Nephron (organoid): ENCODE measurements around the gene CIDEB.

Experiments
- H3K27ac Mint-ChIP-seq, 3 experiments: 2 replicates each; pipeline ENCODE4 v1.8.0; 2020; ENCODE audit warnings: mixed read lengths in 3 of 3, mild to moderate bottlenecking in 2 of 3, moderate library complexity in 1 of 3
- H3K27me3 Mint-ChIP-seq: 2 replicates; pipeline ENCODE4 v1.8.0; 2021; ENCODE audit warnings: low read depth, mild to moderate bottlenecking, moderate library complexity, mixed read lengths
- H3K36me3 Mint-ChIP-seq: 2 replicates; pipeline ENCODE4 v1.8.0; 2020; ENCODE audit warnings: low read depth, mixed read lengths
- H3K4me1 Mint-ChIP-seq: 2 replicates; pipeline ENCODE4 v1.8.0; 2020; ENCODE audit warnings: mixed read lengths
- H3K4me3 Mint-ChIP-seq, 3 experiments: 2 replicates each; pipeline ENCODE4 v1.8.0; 2020; ENCODE audit warnings: mild to moderate bottlenecking in 3 of 3, mixed read lengths in 3 of 3, moderate library complexity in 2 of 3
- H3K9me3 Mint-ChIP-seq: 2 replicates; pipeline ENCODE4 v1.8.0; 2020; ENCODE audit warnings: mixed read lengths
- TF ChIP-seq, protein P1 (sequence below), 3 experiments: fragments of 200-600 bp; sonication (generic); IDR thresholded peaks; one replicate each; pipeline ENCODE4 v1.5.0; 2021; ENCODE audit warnings: antibody characterized with exemption in 3 of 3; ENCODE audit not compliant: unreplicated experiment in 3 of 3

CIDEB gene

DNA sequence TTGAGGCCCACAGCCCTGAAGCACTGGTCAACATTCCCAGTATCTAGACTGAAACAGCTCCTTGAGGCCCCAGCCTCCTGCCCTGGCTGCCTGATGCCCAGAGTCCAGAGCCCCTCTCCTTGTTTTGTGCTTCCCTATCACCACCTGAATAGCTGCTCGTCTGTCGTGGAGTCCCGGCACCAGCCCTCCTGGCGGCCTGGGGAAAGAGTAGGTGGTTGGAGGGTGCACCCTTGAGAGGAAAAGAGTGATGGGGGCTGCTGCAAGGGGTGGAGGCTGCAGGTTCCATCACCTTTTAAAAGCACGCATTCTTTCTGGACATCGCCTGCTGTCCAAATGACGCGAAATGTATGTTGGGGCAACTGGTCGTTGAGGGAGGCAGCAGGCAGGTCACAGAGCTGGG lies 39.6 kb downstream of the CIDEB start:
- TF ChIP-seq, protein P1, sequence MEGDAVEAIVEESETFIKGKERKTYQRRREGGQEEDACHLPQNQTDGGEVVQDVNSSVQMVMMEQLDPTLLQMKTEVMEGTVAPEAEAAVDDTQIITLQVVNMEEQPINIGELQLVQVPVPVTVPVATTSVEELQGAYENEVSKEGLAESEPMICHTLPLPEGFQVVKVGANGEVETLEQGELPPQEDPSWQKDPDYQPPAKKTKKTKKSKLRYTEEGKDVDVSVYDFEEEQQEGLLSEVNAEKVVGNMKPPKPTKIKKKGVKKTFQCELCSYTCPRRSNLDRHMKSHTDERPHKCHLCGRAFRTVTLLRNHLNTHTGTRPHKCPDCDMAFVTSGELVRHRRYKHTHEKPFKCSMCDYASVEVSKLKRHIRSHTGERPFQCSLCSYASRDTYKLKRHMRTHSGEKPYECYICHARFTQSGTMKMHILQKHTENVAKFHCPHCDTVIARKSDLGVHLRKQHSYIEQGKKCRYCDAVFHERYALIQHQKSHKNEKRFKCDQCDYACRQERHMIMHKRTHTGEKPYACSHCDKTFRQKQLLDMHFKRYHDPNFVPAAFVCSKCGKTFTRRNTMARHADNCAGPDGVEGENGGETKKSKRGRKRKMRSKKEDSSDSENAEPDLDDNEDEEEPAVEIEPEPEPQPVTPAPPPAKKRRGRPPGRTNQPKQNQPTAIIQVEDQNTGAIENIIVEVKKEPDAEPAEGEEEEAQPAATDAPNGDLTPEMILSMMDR (IDR thresholded peaks at IDR 0.05; ENCODE audit: unreplicated experiment in 3 of 3): no peak
- no peak overlapping the region for H3K4me3 Mint-ChIP-seq
- no peaks in the 10 kb centered on the region for H3K9me3 Mint-ChIP-seq
- peaks cover 14% of the 10 kb centered on the region for H3K4me1 Mint-ChIP-seq
- no peak overlapping the region for H3K27ac Mint-ChIP-seq
- peaks cover 5% of the 10 kb centered on the region for H3K36me3 Mint-ChIP-seq
- H3K27me3 Mint-ChIP-seq: no peaks in the 10 kb centered on the region

DNA sequence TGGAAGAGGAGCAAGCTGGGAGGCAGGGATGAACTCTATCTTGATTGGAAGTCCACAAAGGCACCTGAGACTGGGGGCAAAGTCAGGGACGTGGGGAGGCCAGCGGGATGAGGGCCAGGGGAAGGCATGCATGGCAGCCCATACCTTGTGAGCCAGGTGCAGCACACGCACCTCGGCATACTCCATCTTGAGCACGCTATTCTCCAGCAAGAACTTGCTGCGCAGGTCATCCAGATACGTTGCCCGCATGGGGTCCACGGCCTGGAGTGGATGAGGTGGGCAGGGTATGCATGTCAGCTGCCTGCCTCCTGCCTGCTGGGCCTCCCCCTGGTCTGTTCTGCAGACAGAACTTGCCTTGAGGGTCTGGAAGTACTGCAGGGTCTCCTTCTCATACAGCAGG lies 40.3 kb downstream of the CIDEB start:
- Mint-ChIP-seq H3K27ac (no peak overlapping the region), H3K9me3 (no peaks in the 10 kb centered on the region), H3K36me3 (peaks cover 5% of the 10 kb centered on the region), H3K4me1 (peaks cover 12% of the 10 kb centered on the region), H3K4me3 (peak overlapping the region; percentile 5 to 35 (median 21)), H3K27me3 (no peaks in the 10 kb centered on the region)
- TF ChIP-seq, protein P1 (IDR thresholded peaks at IDR 0.05; ENCODE audit: unreplicated experiment in 3 of 3): no peak

DNA sequence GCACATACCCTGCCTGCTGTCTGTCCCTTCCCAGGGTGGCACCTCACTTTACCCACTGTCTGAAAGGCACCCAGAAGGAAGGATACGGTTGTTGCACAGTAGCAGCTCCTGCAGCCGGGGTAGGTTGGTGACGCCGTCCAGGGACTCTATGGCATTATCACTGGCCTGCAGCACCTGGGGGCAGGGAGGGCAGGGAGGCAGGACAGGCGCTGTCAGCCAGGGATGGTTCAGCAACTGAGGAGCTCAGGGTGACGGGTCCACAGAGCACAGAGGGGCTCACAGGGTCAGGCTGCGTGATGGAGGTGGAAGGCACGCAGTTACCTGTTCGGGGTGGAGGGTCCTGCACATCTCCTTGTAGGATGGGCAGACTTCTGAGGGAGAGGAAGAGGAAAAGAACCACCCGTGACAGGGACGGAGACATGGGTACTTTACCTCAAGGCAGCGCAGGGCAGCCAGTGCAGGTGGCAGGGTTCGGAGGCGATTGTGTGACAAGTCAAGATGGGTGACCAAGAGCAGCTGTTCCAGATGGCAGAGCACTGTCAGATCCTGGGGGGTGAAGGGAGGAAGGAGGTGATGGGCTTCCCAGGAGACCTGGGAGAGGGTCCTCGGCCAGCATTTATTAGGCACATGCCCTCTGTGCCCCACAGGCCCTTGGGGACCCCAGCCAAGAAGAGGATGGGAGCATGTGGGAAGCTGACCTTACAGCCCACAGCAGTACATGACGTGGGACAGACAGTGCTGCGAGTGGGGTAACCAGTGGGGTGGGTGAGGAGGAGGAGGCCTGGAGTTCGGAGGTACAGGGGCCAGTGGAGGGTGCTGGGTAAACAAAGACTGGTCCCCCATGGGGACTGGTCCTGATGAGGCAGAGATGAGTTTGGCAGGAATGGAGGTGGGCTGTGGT lies 41.2 kb downstream of the CIDEB start:
- Mint-ChIP-seq H3K4me1 (peaks cover 2% of the 10 kb centered on the region), H3K9me3 (no peaks in the 10 kb centered on the region), H3K36me3 (peaks cover 5% of the 10 kb centered on the region), H3K27me3 (no peaks in the 10 kb centered on the region), H3K4me3 (peak overlapping the region in 1 of 3 experiments; percentile 35), H3K27ac (no peak overlapping the region)
- TF ChIP-seq, protein P1 (IDR thresholded peaks at IDR 0.05; ENCODE audit: unreplicated experiment in 3 of 3): no peak

DNA sequence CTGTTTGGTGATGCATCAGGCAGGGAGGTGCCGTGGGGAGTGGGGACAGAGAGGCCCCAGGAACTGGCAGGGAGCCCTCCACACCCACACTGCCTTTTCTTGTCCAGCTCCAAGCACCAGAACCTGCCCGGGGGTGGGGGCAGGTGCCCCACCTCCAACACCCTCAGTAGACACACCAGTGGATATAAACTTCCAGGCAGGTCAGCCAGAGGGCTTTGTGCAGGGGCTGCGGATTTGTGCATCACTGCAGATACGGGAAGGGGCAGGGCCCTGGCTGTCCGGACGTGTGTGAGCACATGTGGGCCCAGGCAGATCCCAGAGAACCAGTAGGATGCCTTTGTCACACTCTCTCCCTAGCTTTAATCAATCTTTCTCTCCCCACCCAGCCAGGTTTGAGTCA lies 43.5 kb downstream of the CIDEB start:
- Mint-ChIP-seq H3K36me3 (peaks cover 5% of the 10 kb centered on the region), H3K27me3 (no peaks in the 10 kb centered on the region), H3K4me1 (peaks cover 4% of the 10 kb centered on the region), H3K4me3 (no peak overlapping the region), H3K9me3 (no peaks in the 10 kb centered on the region), H3K27ac (peak overlapping the region in 1 of 3 experiments; percentile 48)
- TF ChIP-seq, protein P1 (IDR thresholded peaks at IDR 0.05; ENCODE audit: unreplicated experiment in 3 of 3): no peak

DNA sequence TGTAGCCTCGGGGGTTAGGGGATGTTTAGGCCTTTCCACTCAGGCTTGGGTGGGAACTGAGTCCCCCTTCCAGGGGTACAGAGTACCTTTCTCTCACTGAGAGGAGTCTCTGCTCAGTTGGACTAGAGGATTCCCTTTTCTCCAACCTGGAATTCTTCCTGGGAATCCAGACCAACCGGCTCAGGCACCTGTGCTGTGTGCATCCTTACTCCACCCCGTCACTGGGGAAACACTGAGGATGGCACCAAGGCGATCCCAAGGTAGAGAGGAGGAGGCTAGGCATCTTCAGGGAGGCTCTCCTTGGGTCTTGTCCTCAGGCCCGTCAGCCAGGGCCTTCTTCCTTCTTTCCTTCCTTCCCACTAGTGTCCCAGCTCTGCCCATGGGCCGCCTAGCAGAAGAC lies 43.9 kb downstream of the CIDEB start:
- Mint-ChIP-seq H3K27me3 (no peaks in the 10 kb centered on the region), H3K4me1 (peaks cover 4% of the 10 kb centered on the region), H3K9me3 (no peaks in the 10 kb centered on the region), H3K27ac (peak overlapping the region in 1 of 3 experiments; percentile 48), H3K36me3 (peaks cover 5% of the 10 kb centered on the region), H3K4me3 (no peak overlapping the region)
- TF ChIP-seq, protein P1 (IDR thresholded peaks at IDR 0.05; ENCODE audit: unreplicated experiment in 3 of 3): no peak
